RCC 7860 (cell line): ENCODE data around the gene DUOX1.
"Not testable (repeated sequence)": the region's sequence is repeated elsewhere in the genome, so short reads cannot be mapped to it uniquely, and the experiment has no call there.

Source experiments
- DNase-seq: peaks from one replicate; pipeline ENCODE4 v3.0.0-alpha.2; 2015; ENCODE audit warnings: low spot score
- FAIRE-seq: peaks from 2 replicates; lab custom pipeline; 2012; peaks lifted over from hg19 to GRCh38; lab: Jason Lieb, UNC

DUOX1 gene

GRCh38 chr15:45129651-45130129 is at the start of gene DUOX1, which contains the start of gene DUOXA1:
Gene DUOX1 (plus strand): TSS chr15:45129994. CDS start chr15:45131967, 1,973 bp downstream.
Gene DUOXA1 (minus strand): TSS chr15:45129879. CDS start chr15:45123014, 6,865 bp downstream.
- FAIRE-seq = no peak
- no peak for DNase-seq

GRCh38 chr15:45080593-45080992 is 49.2 kb upstream of the DUOX1 start:
- not testable (repeated sequence) for DNase-seq, FAIRE-seq

GRCh38 chr15:45082412-45082811 is 47.4 kb upstream of the DUOX1 start:
- DNase-seq, FAIRE-seq: not testable (repeated sequence)

GRCh38 chr15:45083223-45083622 is 46.6 kb upstream of the DUOX1 start:
- FAIRE-seq (no peak), DNase-seq (no peak)

GRCh38 chr15:45084163-45084562 is 45.6 kb upstream of the DUOX1 start:
- DNase-seq (no peak), FAIRE-seq (no peak)

GRCh38 chr15:45087513-45087912 is 42.3 kb upstream of the DUOX1 start:
- no peak for DNase-seq
- no peak for FAIRE-seq

- DNase-seq (peak; percentile 49), FAIRE-seq (peak; percentile 42)
Observed at GRCh38 chr15:45088801-45089711, 40.7 kb upstream of the DUOX1 start.

GRCh38 chr15:45089712-45090373 is 40.0 kb upstream of the DUOX1 start:
- DNase-seq (no peak), FAIRE-seq (no peak)

- FAIRE-seq = no peak
- peak; percentile 25 for DNase-seq
Observed at GRCh38 chr15:45091161-45091560, 38.6 kb upstream of the DUOX1 start.

- FAIRE-seq (no peak), DNase-seq (no peak)
Observed at GRCh38 chr15:45091576-45091975, 38.2 kb upstream of the DUOX1 start.

GRCh38 chr15:45093013-45093412 is 36.8 kb upstream of the DUOX1 start:
- DNase-seq = no peak

GRCh38 chr15:45093622-45094357 is 36.0 kb upstream of the DUOX1 start:
- no peak for DNase-seq
- no peak for FAIRE-seq

More at GRCh38 chr15:45093013-45093412, 36.8 kb upstream of the DUOX1 start:
- no peak for FAIRE-seq

- no peak for DNase-seq
- FAIRE-seq = no peak
Observed at GRCh38 chr15:45094358-45094730, 35.5 kb upstream of the DUOX1 start.

- FAIRE-seq (no peak), DNase-seq (no peak)
Observed at GRCh38 chr15:45095661-45096060, 34.1 kb upstream of the DUOX1 start.

- DNase-seq = no peak
- no peak for FAIRE-seq
Observed at GRCh38 chr15:45097466-45097865, 32.3 kb upstream of the DUOX1 start.

- FAIRE-seq (no peak), DNase-seq (no peak)
Observed at GRCh38 chr15:45099549-45100165, 30.1 kb upstream of the DUOX1 start.

GRCh38 chr15:45100884-45101625 is 28.7 kb upstream of the DUOX1 start:
- DNase-seq = no peak
- FAIRE-seq = no peak

GRCh38 chr15:45101749-45102148 is 28.0 kb upstream of the DUOX1 start:
- FAIRE-seq = no peak
- no peak for DNase-seq

- no peak for FAIRE-seq
Observed at GRCh38 chr15:45102226-45102625, 27.6 kb upstream of the DUOX1 start.

GRCh38 chr15:45104170-45104569 is 25.6 kb upstream of the DUOX1 start:
- FAIRE-seq, DNase-seq: not testable (repeated sequence)

More at GRCh38 chr15:45102226-45102625, 27.6 kb upstream of the DUOX1 start:
- DNase-seq = no peak
